HL-60 (cell line): ENCODE data around the gene ANXA8.

ENCODE experiments used
- CTCF ChIP-seq: IDR thresholded peaks from one replicate; pipeline ENCODE4 v1.5.1; 2011; ENCODE audit warnings: low read length, control low read depth, inconsistent platforms; ENCODE audit not compliant: insufficient read depth
- GABPA ChIP-seq: IDR thresholded peaks from 2 replicates; pipeline ENCODE4 v1.6.1; 2012; ENCODE audit warnings: low read depth
- POLR2AphosphoS5 ChIP-seq: IDR thresholded peaks from 2 replicates; pipeline ENCODE4 v1.6.1; 2012; ENCODE audit warnings: low read depth
- REST ChIP-seq: IDR thresholded peaks from 2 replicates; pipeline ENCODE4 v1.6.1; 2012; ENCODE audit warnings: low read depth; ENCODE audit not compliant: insufficient replicate concordance
- SPI1 ChIP-seq: IDR thresholded peaks from 2 replicates; pipeline ENCODE4 v1.6.1; 2012; ENCODE audit warnings: low read depth, mild to moderate bottlenecking, borderline replicate concordance

DNA sequence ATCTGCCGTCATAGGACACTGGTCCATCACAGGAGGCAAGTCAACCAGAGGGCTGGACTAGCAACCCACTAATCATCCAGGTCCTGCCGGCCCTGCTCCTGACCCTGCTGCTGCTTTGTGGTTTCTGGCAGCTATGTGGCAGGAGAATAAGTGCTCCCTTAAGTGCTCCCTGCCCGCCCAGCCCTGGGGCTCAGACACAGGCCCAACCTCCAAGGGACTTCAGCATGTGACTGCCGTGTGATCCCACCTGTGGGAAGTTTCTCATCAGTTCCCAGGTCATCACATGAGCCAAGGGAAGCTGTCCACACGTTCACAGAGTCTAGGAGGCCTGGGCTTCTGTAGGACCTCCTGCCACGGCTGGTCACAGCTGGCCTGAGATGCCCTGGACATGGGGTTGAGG is 65.6 kb downstream of the ANXA8 start:
- TF ChIP-seq CTCF (no peak), REST (no peak), POLR2AphosphoS5 (no peak), SPI1 (no peak), GABPA (no peak)
